Left kidney (tissue), 8 donors: ENCODE measurements around the gene ST7L. TPM values are rescaled to one million over a fixed set of nuclear protein-coding genes. Genes with fewer than 3 reads are reported as not detected.
"Not testable (repeated sequence)": the region's sequence is repeated elsewhere in the genome, so short reads cannot be mapped to it uniquely, and the experiment has no call there.

Source experiments
- DNase-seq: peaks from one replicate; pipeline ENCODE4 v3.0.0-alpha.2; 2013
- long read RNA-seq, 8 donors: transcript quantifications; one replicate each; lab custom pipeline, GENCODE V29; 2026
- polyA plus RNA-seq: library from polyadenylated mRNA; unstranded; fragments of 120-200 nt; gene quantifications from one replicate; pipeline ENCODE4 v1.2.1, GENCODE V29; 2013; ENCODE audit not compliant: insufficient read length

Gene ST7L
- polyA plus RNA-seq: 33.1 TPM
- long read RNA-seq, donor 1, partial matches to known transcripts: 19 of 66 reads
- long read RNA-seq, donor 1, other reads (novel, unspliced or antisense): 43 of 66 reads
- long read RNA-seq, donor 2, full-length matches to known transcripts: 6 of 6 reads
- long read RNA-seq, donor 2, partial matches to known transcripts: 0 of 6 reads
- long read RNA-seq, donor 2, other reads (novel, unspliced or antisense): 0 of 6 reads
- long read RNA-seq, donor 3, partial matches to known transcripts: 7 of 42 reads
- long read RNA-seq, donor 3, other reads (novel, unspliced or antisense): 33 of 42 reads
- long read RNA-seq, donor 4: 0 reads
- long read RNA-seq, donor 5, full-length matches to known transcripts: 6 of 474 reads
- long read RNA-seq, donor 5, partial matches to known transcripts: 413 of 474 reads
- long read RNA-seq, donor 5, other reads (novel, unspliced or antisense): 55 of 474 reads
- long read RNA-seq, donor 6, full-length matches to known transcripts: 4 of 15 reads
- long read RNA-seq, donor 6, partial matches to known transcripts: 11 of 15 reads
- long read RNA-seq, donor 6, other reads (novel, unspliced or antisense): 0 of 15 reads
- long read RNA-seq, donor 7, partial matches to known transcripts: 385 of 445 reads
- long read RNA-seq, donor 7, other reads (novel, unspliced or antisense): 57 of 445 reads
- long read RNA-seq, donor 8, full-length matches to known transcripts: 6 of 6 reads
- long read RNA-seq, donor 8, partial matches to known transcripts: 0 of 6 reads
- long read RNA-seq, donor 8, other reads (novel, unspliced or antisense): 0 of 6 reads

GRCh38 chr1:112618721-112619517, at the start of gene ST7L:
Gene ST7L, minus strand, starts transcription at chr1:112619141. Its CDS starts 28 bp downstream, at chr1:112619113.
- peak; percentile 69 for DNase-seq

- DNase-seq: no peak
These were observed 48.0 kb upstream of the ST7L start for GRCh38 chr1:112666946-112667345.

GRCh38 chr1:112665857-112666256, 46.9 kb upstream of the ST7L start:
- no peak for DNase-seq

- no peak for DNase-seq
These were observed 32.3 kb upstream of the ST7L start for GRCh38 chr1:112651205-112651604.

GRCh38 chr1:112646225-112646624, 27.3 kb upstream of the ST7L start:
- DNase-seq: no peak

- DNase-seq: no peak
These were observed 24.1 kb upstream of the ST7L start for GRCh38 chr1:112643080-112643479.

- DNase-seq: not testable (repeated sequence)
These were observed 21.5 kb upstream of the ST7L start for GRCh38 chr1:112640437-112640836.

- DNase-seq: no peak
These were observed 19.1 kb upstream of the ST7L start for GRCh38 chr1:112638110-112638428.

GRCh38 chr1:112637254-112638109, 18.5 kb upstream of the ST7L start:
- DNase-seq: no peak

- no peak for DNase-seq
These were observed 17.8 kb upstream of the ST7L start for GRCh38 chr1:112636597-112637253.

- no peak for DNase-seq
These were observed 17.1 kb upstream of the ST7L start for GRCh38 chr1:112636056-112636455.

- DNase-seq: no peak
These were observed 15.4 kb upstream of the ST7L start for GRCh38 chr1:112634367-112634766.

GRCh38 chr1:112633628-112634027, 14.7 kb upstream of the ST7L start:
- no peak for DNase-seq

- no peak for DNase-seq
These were observed 10.3 kb upstream of the ST7L start for GRCh38 chr1:112629256-112629655.

GRCh38 chr1:112628516-112628915, 9.6 kb upstream of the ST7L start:
- DNase-seq: no peak

GRCh38 chr1:112626887-112627286, 7.9 kb upstream of the ST7L start:
- no peak for DNase-seq

- DNase-seq: no peak
These were observed 7.3 kb upstream of the ST7L start for GRCh38 chr1:112626193-112626592.

GRCh38 chr1:112625696-112626095, 6.8 kb upstream of the ST7L start:
- no peak for DNase-seq

GRCh38 chr1:112624493-112624892, 5.6 kb upstream of the ST7L start:
- not testable (repeated sequence) for DNase-seq

GRCh38 chr1:112620377-112620695, 1.4 kb upstream of the ST7L start:
- no peak for DNase-seq
